GM18511 (cell line): ENCODE measurements around the gene ASMTL.

Source experiments
- ATAC-seq: cut with Tn5 transposase; IDR thresholded peaks from one replicate; pipeline ENCODE4 v1.9.1; 2021; ENCODE audit warnings: mild to moderate bottlenecking, moderate library complexity; ENCODE audit not compliant: unreplicated experiment

Gene ASMTL

DNA sequence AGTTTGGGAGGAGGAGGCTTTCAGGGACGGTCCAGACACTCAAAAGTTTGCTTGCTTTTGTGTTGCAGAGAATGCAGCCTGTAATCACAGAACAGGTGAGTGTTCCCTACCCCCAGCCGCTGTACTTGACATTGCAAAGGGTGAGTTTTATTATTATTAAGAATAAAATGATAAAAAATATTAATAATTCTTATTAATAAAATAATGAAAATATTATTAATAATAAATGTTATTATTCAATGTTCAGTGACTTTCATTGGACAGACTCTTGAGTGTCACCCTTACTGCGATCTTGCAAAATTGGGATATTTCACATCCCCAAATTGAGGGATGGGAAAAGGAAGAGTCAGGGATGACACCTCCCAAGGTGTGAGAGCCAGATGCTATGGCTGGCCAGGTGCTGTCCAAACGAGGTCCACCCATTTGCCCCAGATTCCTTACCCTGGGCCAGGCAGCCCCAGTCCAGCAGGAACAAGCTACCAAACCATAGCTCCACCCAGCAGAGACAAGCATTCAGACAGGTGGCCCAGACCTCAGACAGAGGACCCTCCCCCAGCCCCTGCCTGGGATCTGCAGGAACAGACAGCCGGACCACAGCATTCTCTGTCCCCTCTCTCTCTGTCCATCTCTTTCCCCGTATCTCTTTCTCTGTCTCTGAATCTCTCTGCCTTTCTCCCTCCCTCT, 93.8 kb downstream of the ASMTL start:
- ATAC-seq, result no peak

DNA sequence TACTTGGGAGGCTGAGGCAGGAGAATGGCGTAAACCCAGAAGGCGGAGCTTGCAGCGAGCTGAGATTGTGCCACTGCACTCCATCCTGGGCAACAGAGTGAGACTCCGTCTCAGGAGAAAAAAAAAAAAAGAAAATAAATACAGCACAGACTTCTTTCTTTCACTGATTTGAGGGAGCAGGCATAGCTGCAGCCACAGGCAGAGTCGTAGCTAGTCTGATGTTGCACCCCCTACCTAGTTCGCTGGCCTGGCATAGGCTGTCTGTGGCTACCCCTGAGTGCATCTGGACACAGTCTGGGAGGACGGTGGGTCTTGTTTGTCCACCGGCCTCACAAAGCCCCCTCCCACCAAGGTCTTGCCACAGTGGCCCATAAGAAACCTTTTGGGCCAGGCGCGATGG, 94.7 kb downstream of the ASMTL start:
- ATAC-seq, result no peak

GRCh38 chrX:1355131-1356046, 97.3 kb downstream of the ASMTL start:
- no peak for ATAC-seq

- ATAC-seq, result no peak
Observed at GRCh38 chrX:1354036-1355019, 98.4 kb downstream of the ASMTL start.
